NB4 (cell line): Measurements from ENCODE around the gene IL17REL.

ENCODE experiments used
- MYC ChIP-seq: IDR thresholded peaks from 2 replicates; pipeline ENCODE4 v1.6.1; 2011; ENCODE audit warnings: low read depth, low read length
- TF ChIP-seq, protein P1 (sequence below): IDR thresholded peaks from one replicate; pipeline ENCODE4 v1.5.1; 2012; ENCODE audit warnings: low read depth, low read length

DNA sequence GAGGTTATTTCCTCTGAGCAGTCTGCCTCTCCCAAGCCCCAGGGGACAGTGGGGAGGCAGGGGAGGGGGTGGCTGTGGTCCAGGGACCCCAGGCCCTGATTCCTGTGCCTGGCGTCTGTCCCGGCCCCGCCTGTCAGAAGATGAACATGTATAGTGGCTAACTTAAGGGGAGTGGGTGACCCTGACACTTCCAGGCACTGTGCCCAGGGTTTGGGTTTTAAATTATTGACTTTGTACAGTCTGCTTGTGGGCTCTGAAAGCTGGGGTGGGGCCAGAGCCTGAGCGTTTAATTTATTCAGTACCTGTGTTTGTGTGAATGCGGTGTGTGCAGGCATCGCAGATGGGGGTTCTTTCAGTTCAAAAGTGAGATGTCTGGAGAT, 48.9 kb downstream of the IL17REL start:
- TF ChIP-seq MYC, result no peak
- TF ChIP-seq, protein P1, sequence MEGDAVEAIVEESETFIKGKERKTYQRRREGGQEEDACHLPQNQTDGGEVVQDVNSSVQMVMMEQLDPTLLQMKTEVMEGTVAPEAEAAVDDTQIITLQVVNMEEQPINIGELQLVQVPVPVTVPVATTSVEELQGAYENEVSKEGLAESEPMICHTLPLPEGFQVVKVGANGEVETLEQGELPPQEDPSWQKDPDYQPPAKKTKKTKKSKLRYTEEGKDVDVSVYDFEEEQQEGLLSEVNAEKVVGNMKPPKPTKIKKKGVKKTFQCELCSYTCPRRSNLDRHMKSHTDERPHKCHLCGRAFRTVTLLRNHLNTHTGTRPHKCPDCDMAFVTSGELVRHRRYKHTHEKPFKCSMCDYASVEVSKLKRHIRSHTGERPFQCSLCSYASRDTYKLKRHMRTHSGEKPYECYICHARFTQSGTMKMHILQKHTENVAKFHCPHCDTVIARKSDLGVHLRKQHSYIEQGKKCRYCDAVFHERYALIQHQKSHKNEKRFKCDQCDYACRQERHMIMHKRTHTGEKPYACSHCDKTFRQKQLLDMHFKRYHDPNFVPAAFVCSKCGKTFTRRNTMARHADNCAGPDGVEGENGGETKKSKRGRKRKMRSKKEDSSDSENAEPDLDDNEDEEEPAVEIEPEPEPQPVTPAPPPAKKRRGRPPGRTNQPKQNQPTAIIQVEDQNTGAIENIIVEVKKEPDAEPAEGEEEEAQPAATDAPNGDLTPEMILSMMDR, result no peak
